Nephron (organoid): ENCODE results near the gene IL24.
A peak's percentile ranks its signal among the peaks of the same experiment; 100 is the strongest.

Source experiments
- H3K27ac Mint-ChIP-seq, 3 experiments: 2 replicates each; pipeline ENCODE4 v1.8.0; 2020; ENCODE audit warnings: mixed read lengths in 3 of 3, mild to moderate bottlenecking in 2 of 3, moderate library complexity in 1 of 3
- H3K27me3 Mint-ChIP-seq: 2 replicates; pipeline ENCODE4 v1.8.0; 2021; ENCODE audit warnings: low read depth, mild to moderate bottlenecking, moderate library complexity, mixed read lengths
- H3K36me3 Mint-ChIP-seq: 2 replicates; pipeline ENCODE4 v1.8.0; 2020; ENCODE audit warnings: low read depth, mixed read lengths
- H3K4me1 Mint-ChIP-seq: 2 replicates; pipeline ENCODE4 v1.8.0; 2020; ENCODE audit warnings: mixed read lengths
- H3K4me3 Mint-ChIP-seq, 3 experiments: 2 replicates each; pipeline ENCODE4 v1.8.0; 2020; ENCODE audit warnings: mild to moderate bottlenecking in 3 of 3, mixed read lengths in 3 of 3, moderate library complexity in 2 of 3
- H3K9me3 Mint-ChIP-seq: 2 replicates; pipeline ENCODE4 v1.8.0; 2020; ENCODE audit warnings: mixed read lengths
- TF ChIP-seq, protein P1 (sequence below), 3 experiments: fragments of 200-600 bp; sonication (generic); IDR thresholded peaks; one replicate each; pipeline ENCODE4 v1.5.0; 2021; ENCODE audit warnings: antibody characterized with exemption in 3 of 3; ENCODE audit not compliant: unreplicated experiment in 3 of 3

The IL24 gene

DNA sequence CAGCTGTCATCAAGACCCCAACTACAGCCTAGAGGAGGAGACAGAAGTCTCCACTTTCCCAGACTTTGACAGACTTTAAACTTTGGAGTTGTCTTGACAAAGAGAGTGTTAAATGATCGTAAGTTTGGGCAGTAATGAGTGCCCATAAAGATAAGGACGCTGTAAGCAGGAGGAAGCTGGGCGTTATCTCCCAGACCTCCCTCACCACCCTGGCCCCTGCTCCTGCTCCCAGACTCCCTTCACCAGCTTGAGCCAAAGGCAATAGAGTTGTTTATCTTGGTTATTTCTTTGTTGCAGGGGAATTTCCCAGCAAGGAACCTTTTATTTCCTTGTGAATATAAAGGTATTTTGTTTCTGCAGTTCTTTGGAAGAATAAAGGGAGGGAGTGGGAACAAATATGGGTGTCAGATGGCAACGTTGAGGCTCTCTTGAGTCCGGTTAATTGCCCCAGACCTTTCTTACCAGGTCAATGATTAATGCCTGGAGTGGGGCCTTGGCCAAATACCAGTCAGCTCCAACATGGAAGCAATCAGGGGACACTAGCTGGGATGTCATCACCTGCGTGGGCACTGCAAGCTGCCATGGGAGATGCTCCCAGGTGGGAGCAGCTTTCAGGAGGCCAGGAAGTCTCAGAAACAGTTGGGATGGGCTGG, 44.6 kb downstream of the IL24 start:
- Mint-ChIP-seq H3K9me3 (no peaks in the 10 kb centered on the region), H3K27ac (no peak overlapping the region), H3K4me1 (no peaks in the 10 kb centered on the region), H3K4me3 (no peak overlapping the region), H3K36me3 (no peaks in the 10 kb centered on the region), H3K27me3 (peaks cover 47% of the 10 kb centered on the region)
- TF ChIP-seq, protein P1, sequence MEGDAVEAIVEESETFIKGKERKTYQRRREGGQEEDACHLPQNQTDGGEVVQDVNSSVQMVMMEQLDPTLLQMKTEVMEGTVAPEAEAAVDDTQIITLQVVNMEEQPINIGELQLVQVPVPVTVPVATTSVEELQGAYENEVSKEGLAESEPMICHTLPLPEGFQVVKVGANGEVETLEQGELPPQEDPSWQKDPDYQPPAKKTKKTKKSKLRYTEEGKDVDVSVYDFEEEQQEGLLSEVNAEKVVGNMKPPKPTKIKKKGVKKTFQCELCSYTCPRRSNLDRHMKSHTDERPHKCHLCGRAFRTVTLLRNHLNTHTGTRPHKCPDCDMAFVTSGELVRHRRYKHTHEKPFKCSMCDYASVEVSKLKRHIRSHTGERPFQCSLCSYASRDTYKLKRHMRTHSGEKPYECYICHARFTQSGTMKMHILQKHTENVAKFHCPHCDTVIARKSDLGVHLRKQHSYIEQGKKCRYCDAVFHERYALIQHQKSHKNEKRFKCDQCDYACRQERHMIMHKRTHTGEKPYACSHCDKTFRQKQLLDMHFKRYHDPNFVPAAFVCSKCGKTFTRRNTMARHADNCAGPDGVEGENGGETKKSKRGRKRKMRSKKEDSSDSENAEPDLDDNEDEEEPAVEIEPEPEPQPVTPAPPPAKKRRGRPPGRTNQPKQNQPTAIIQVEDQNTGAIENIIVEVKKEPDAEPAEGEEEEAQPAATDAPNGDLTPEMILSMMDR (IDR thresholded peaks at IDR 0.05; ENCODE audit: unreplicated experiment in 3 of 3), result no peak

DNA sequence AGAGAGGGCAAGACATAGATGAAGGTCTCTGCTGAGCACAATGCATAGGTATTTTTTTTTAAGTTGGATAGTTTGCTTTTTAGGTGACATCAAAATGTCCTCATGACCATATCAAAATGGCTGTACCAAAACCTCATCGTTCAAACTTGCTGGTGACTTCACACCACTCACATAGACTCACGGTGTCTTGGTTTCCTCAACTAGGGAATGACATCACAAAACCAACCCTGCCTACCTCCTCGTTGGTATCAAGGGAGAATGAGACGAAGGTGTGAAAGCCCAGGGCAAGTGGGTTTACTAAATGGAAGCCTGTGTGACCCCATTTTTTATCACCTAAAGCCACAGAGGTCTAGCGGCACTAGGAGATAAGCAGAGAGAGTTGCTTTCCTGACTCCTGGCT, 47.5 kb downstream of the IL24 start:
- Mint-ChIP-seq H3K9me3 (no peaks in the 10 kb centered on the region), H3K4me3 (no peak overlapping the region), H3K4me1 (no peaks in the 10 kb centered on the region), H3K27me3 (peaks cover 46% of the 10 kb centered on the region), H3K36me3 (no peaks in the 10 kb centered on the region), H3K27ac (no peak overlapping the region)
- TF ChIP-seq, protein P1 (IDR thresholded peaks at IDR 0.05; ENCODE audit: unreplicated experiment in 3 of 3), result no peak

DNA sequence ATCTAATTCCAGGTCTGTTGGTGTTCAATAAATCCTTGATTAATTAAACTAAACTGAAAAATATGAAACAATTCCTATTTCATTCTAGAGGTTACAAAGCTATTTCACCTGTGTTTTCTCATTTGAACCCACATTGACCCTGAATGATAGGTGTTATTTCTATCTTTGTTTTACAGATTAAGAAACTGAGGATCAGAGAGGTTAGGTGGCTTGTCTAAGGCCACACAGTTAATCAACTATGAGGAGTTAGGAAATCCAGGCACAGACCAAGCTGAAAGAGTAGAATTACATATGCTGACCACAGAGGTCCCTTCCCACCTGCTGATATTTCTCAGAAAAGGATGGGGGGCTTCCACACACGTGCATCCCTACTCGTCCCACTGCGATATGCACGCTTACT, 48.5 kb downstream of the IL24 start:
- H3K36me3 Mint-ChIP-seq, result no peaks in the 10 kb centered on the region
- H3K27me3 Mint-ChIP-seq, result peaks cover 46% of the 10 kb centered on the region
- H3K4me3 Mint-ChIP-seq, result no peak overlapping the region
- no peaks in the 10 kb centered on the region for H3K4me1 Mint-ChIP-seq
- no peak overlapping the region for H3K27ac Mint-ChIP-seq
- peaks cover 3% of the 10 kb centered on the region for H3K9me3 Mint-ChIP-seq
- TF ChIP-seq, protein P1 (IDR thresholded peaks at IDR 0.05; ENCODE audit: unreplicated experiment in 3 of 3), result no peak

DNA sequence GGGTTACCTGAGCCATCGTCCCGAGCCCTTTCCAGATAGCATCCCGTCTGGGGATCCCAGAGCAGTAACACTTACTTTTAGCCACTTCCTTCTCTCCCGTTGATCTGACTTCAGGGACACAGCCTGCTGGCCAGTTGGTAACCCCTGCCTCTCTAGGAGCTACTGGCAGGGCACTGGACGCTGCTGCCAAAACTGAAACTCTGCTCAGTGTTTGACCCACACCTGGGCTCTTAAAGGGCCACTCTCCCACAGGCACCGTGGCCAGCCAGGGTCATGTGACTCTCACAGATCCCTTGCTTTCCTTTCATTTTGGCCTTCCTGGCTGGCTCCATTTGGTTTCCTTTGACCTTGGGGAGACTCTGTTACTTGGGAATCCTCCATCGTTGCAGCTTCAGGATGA, 49.0 kb downstream of the IL24 start, which contains the start of gene PIGR:
Gene PIGR, minus strand, starts transcription at position 206 of the 400 bp plus-strand sequence. CDS start 5,935 bp downstream, outside the sequence.
- TF ChIP-seq, protein P1 (IDR thresholded peaks at IDR 0.05; ENCODE audit: unreplicated experiment in 3 of 3), result no peak
- Mint-ChIP-seq H3K27me3 (peaks cover 43% of the 10 kb centered on the region), H3K4me1 (no peaks in the 10 kb centered on the region)

DNA sequence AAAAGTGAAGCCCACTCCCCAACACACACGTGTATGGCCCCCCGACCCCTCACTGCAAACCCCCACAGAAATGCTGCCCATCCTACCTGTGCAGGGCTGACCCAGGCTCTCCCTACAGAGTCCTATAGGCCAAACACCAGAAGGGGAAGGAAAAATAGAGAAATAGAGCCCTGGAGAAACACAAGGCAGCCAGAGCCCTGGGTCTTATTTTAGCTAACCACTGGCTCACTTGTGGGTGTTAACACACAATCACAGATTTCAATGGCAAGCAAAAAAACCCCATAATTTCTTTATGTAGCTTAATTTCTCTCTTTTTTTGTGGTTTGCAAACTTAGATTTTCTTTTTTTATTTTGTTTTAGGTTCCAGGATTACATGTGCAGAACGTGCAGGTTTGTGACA, 50.0 kb downstream of the IL24 start:
- Mint-ChIP-seq H3K27ac (no peak overlapping the region), H3K9me3 (peaks cover 3% of the 10 kb centered on the region), H3K4me1 (peaks cover 5% of the 10 kb centered on the region), H3K4me3 (no peak overlapping the region), H3K27me3 (peaks cover 34% of the 10 kb centered on the region), H3K36me3 (no peaks in the 10 kb centered on the region)
- TF ChIP-seq, protein P1 (IDR thresholded peaks at IDR 0.05; ENCODE audit: unreplicated experiment in 3 of 3), result no peak

More for the DNA sequence above, 49.0 kb downstream of the IL24 start, which contains the start of gene PIGR:
- Mint-ChIP-seq H3K27ac (no peak within 1 kb of the TSS), H3K4me3 (no peak within 1 kb of the TSS), H3K9me3 (peaks cover 3% of the 10 kb centered on the region), H3K36me3 (no peaks in the 10 kb centered on the region)

DNA sequence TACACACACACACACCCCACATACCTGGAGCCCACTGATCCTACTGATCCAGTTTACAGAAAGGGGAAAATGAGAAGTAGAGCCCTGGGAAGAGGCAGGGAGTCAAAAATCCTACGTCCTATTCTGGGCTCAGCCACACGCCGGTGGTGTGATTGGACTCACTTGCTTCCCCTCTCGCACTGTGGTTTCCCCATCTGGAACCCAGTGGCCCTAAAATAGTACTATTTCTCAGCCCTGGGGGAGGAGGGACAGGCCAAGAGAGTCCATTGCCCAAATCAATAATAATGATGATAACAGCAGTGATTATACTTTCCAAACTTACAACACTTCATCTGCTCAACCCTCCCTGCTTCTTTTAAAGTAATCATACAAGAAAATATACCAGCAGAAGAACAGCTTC, 52.0 kb downstream of the IL24 start:
- H3K36me3 Mint-ChIP-seq, result no peaks in the 10 kb centered on the region
- peaks cover 24% of the 10 kb centered on the region for H3K27me3 Mint-ChIP-seq
- TF ChIP-seq, protein P1 (IDR thresholded peaks at IDR 0.05; ENCODE audit: unreplicated experiment in 3 of 3), result no peak
- no peak overlapping the region for H3K4me3 Mint-ChIP-seq
- peaks cover 3% of the 10 kb centered on the region for H3K9me3 Mint-ChIP-seq
- peaks cover 11% of the 10 kb centered on the region for H3K4me1 Mint-ChIP-seq
- peak overlapping the region in 1 of 3 experiments; percentile 14 for H3K27ac Mint-ChIP-seq
